Measurements from ENCODE around the gene MRPL36. TPM values are rescaled to one million over a fixed set of nuclear protein-coding genes. Genes with fewer than 3 reads are reported as not detected.

MRPL36 gene
- total and polyA plus RNA-seq, 2 experiments from 2014 or later: 47.5 to 149 TPM

GRCh38 chr5:1760656-1761452 lies 38.8 kb downstream of the MRPL36 start:
- ATAC-seq: peak; percentile 44
- H3K4me1 ChIP-seq (ENCODE audit: insufficient read depth): peaks cover 10% of the 10 kb centered on the region
- no peak overlapping the region for H3K4me3 ChIP-seq
- no peak for TF ChIP-seq JUNB (IDR thresholded peaks at IDR 0.05; ENCODE audit: unreplicated experiment)
- TF ChIP-seq, protein P1, sequence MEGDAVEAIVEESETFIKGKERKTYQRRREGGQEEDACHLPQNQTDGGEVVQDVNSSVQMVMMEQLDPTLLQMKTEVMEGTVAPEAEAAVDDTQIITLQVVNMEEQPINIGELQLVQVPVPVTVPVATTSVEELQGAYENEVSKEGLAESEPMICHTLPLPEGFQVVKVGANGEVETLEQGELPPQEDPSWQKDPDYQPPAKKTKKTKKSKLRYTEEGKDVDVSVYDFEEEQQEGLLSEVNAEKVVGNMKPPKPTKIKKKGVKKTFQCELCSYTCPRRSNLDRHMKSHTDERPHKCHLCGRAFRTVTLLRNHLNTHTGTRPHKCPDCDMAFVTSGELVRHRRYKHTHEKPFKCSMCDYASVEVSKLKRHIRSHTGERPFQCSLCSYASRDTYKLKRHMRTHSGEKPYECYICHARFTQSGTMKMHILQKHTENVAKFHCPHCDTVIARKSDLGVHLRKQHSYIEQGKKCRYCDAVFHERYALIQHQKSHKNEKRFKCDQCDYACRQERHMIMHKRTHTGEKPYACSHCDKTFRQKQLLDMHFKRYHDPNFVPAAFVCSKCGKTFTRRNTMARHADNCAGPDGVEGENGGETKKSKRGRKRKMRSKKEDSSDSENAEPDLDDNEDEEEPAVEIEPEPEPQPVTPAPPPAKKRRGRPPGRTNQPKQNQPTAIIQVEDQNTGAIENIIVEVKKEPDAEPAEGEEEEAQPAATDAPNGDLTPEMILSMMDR (conservative IDR thresholded peaks at IDR 0.05; ENCODE audit: low read depth in 2 of 2): 0 out of 4 replicates have a peak, but pooled peaks of 1 of the 2 experiments have one; percentile 2
- no peak overlapping the region for H2AFZ ChIP-seq
- Mint-ChIP-seq H3K4me3 (no peak overlapping the region), H3K27ac (no peak overlapping the region), H3K9me3 (peaks cover 17% of the 10 kb centered on the region), H3K27me3 (ENCODE audit: insufficient read depth, low read depth, poor library complexity) (peaks cover 10% of the 10 kb centered on the region), H3K4me1 (peaks cover 31% of the 10 kb centered on the region), H3K36me3 (ENCODE audit: low read depth) (peaks cover 10% of the 10 kb centered on the region; the same call in 2 of the 3 replicates)
- H3K9me2 ChIP-seq (ENCODE audit: insufficient read depth): no peaks in the 10 kb centered on the region
- H4K20me1 ChIP-seq (replicated peaks; ENCODE audit: insufficient read depth): no peaks in the 10 kb centered on the region
- no peaks in the 10 kb centered on the region for H3K27me3 ChIP-seq (ENCODE audit: insufficient read depth)
- H3K27ac ChIP-seq (ENCODE audit: low read depth): no peak overlapping the region
- no peaks in the 10 kb centered on the region for H3K79me2 ChIP-seq (replicated peaks; ENCODE audit: insufficient read depth)
- H3K4me2 ChIP-seq: no peak overlapping the region
- H3K36me3 ChIP-seq (ENCODE audit: insufficient read depth): no peaks in the 10 kb centered on the region
- DNase-seq (ENCODE audit: low spot score): no peak
- H3F3A ChIP-seq (replicated peaks; ENCODE audit: low read depth): no peaks in the 10 kb centered on the region

DNA sequence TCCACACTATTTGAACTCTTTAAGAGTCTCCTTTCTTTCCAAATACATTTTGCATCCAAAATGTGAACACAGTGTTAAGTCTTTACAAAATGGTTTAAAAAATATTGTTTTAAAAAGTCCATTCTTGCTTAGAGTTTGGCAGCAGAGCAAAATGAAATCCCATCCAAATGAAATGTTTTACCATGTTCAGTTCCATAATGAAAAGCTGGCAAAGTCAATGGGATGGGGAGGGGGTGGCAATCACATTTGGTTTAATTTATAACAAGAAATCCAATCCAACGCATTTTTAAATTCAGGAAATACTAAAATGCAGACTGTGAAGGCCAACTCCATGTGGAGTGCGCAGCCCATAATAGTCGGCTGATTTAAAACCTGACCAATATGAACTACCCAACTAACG lies 39.4 kb downstream of the MRPL36 start:
- Mint-ChIP-seq H3K27me3 (ENCODE audit: insufficient read depth, low read depth, poor library complexity) (peaks cover 10% of the 10 kb centered on the region), H3K27ac (no peak overlapping the region), H3K36me3 (ENCODE audit: low read depth) (peaks cover 10% of the 10 kb centered on the region; the same call in 2 of the 3 replicates), H3K4me3 (no peak overlapping the region), H3K4me1 (peaks cover 37% of the 10 kb centered on the region), H3K9me3 (peaks cover 17% of the 10 kb centered on the region)
- peaks cover 13% of the 10 kb centered on the region for H3K4me1 ChIP-seq (ENCODE audit: insufficient read depth)
- no peak overlapping the region for H3K4me2 ChIP-seq
- ATAC-seq (no peak), DNase-seq (ENCODE audit: low spot score) (no peak)
- H3K36me3 ChIP-seq (ENCODE audit: insufficient read depth): no peaks in the 10 kb centered on the region
- H3K79me2 ChIP-seq (replicated peaks; ENCODE audit: insufficient read depth): no peaks in the 10 kb centered on the region
- H2AFZ ChIP-seq: no peak overlapping the region
- no peak overlapping the region for H3K4me3 ChIP-seq
- H3K27me3 ChIP-seq (ENCODE audit: insufficient read depth): no peaks in the 10 kb centered on the region
- H3K9me2 ChIP-seq (ENCODE audit: insufficient read depth): no peaks in the 10 kb centered on the region
- H3F3A ChIP-seq (replicated peaks; ENCODE audit: low read depth): no peaks in the 10 kb centered on the region
- no peaks in the 10 kb centered on the region for H4K20me1 ChIP-seq (replicated peaks; ENCODE audit: insufficient read depth)
- H3K27ac ChIP-seq (ENCODE audit: low read depth): no peak overlapping the region
- TF ChIP-seq, protein P1 (conservative IDR thresholded peaks at IDR 0.05; ENCODE audit: low read depth in 2 of 2): no peak
- TF ChIP-seq POLR2AphosphoS5 (IDR thresholded peaks at IDR 0.05; ENCODE audit: low read depth) (no peak), ZNF114 (CRISPR knock-in tag; IDR thresholded peaks at IDR 0.05) (no peak), EZH2 (IDR thresholded peaks at IDR 0.05; ENCODE audit: low read depth, unreplicated experiment) (no peak), NANOG (IDR thresholded peaks at IDR 0.05; ENCODE audit: borderline replicate concordance) (no peak), JUNB (IDR thresholded peaks at IDR 0.05; ENCODE audit: unreplicated experiment) (no peak), REST (IDR thresholded peaks at IDR 0.05; ENCODE audit: unreplicated experiment) (no peak), EZH2phosphoT487 (IDR thresholded peaks at IDR 0.05; ENCODE audit: unreplicated experiment) (no peak), STAT1 (IDR thresholded peaks at IDR 0.05; ENCODE audit: unreplicated experiment) (no peak), ZNF331 (CRISPR knock-in tag; IDR thresholded peaks at IDR 0.05; ENCODE audit: low read depth) (no peak), CREB1 (CRISPR knock-in tag; IDR thresholded peaks at IDR 0.05; ENCODE audit: low read depth) (no peak)
- TF ChIP-seq, protein P2, sequence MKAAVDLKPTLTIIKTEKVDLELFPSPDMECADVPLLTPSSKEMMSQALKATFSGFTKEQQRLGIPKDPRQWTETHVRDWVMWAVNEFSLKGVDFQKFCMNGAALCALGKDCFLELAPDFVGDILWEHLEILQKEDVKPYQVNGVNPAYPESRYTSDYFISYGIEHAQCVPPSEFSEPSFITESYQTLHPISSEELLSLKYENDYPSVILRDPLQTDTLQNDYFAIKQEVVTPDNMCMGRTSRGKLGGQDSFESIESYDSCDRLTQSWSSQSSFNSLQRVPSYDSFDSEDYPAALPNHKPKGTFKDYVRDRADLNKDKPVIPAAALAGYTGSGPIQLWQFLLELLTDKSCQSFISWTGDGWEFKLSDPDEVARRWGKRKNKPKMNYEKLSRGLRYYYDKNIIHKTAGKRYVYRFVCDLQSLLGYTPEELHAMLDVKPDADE (IDR thresholded peaks at IDR 0.05): no peak

Measured in GM23338 (cell line).